Ramos (cell line): Measurements from ENCODE around the gene USP5.
"Not testable (repeated sequence)": the region's sequence is repeated elsewhere in the genome, so short reads cannot be mapped to it uniquely, and the experiment has no call there.

Experiments
- in situ Hi-C: fragments of 300-500 bp; cut with MboI; formaldehyde crosslinking; loops from one replicate; pipeline ENCODE4 v1.14.3; 2022; ENCODE audit warnings: low sequenced_read_pairs; ENCODE audit not compliant: unreplicated experiment

Gene USP5

GRCh38 chr12:6904280-6905276 lies 52.6 kb downstream of the USP5 start, which contains the start of gene LRRC23:
Gene LRRC23 (plus strand): TSS chr12:6904822. CDS start chr12:6905634, 812 bp downstream.
- in situ Hi-C loops, result no loop called here

GRCh38 chr12:6905414-6906040 lies 53.6 kb downstream of the USP5 start:
- in situ Hi-C loops, result no loop called here

DNA sequence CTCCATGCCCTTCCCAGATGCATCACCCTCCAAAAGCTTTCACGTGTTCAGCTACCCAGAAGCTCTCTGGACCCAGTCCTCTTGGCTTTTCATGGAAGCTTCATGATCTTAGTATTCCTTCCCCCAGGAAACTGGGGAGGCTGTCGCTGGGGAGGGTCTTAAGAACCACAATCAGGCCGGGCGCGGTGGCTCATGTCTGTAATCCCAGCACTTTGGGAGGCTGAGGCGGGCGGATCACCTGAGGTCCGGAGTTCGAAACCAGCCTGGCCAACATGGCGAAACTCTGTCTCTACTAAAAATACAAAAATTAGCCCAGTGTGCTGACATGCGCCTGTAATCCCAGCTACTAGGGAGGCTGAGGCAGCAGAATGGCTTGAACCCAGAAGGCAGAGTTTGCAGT lies 56.2 kb downstream of the USP5 start:
- in situ Hi-C loops, result not testable (repeated sequence)

DNA sequence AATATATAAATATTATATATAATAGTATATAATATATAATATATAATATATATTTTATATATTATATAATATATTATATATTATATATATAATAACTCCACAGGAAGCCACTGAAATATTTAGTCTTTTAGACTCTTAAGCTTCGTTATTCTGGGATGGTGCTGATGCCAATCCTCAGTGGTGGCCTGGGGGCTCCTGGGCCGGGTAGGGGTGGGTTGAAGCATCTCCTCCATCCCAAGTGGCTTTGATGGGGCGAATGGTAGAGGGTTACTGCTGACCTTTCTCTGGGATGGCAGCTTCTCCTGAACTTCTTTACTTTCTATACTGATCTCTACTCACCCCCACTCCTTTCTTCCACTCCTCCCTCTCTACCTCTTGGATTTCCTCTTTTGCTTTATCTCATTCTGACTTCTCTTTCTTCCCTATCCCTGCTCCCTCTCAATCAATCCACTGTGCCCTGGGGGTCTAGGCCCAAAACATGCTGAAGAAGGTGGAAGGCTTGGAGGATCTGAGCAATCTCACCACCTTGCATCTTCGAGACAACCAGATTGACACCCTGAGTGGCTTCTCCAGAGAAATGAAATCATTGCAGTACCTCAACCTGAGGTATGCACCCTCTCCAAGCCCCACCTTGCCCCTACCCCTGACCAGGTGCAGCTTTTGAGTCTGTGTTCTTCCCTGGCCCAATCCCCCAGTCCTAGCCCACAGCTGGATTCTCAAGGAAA lies 57.6 kb downstream of the USP5 start:
- in situ Hi-C loops, result no loop called here

DNA sequence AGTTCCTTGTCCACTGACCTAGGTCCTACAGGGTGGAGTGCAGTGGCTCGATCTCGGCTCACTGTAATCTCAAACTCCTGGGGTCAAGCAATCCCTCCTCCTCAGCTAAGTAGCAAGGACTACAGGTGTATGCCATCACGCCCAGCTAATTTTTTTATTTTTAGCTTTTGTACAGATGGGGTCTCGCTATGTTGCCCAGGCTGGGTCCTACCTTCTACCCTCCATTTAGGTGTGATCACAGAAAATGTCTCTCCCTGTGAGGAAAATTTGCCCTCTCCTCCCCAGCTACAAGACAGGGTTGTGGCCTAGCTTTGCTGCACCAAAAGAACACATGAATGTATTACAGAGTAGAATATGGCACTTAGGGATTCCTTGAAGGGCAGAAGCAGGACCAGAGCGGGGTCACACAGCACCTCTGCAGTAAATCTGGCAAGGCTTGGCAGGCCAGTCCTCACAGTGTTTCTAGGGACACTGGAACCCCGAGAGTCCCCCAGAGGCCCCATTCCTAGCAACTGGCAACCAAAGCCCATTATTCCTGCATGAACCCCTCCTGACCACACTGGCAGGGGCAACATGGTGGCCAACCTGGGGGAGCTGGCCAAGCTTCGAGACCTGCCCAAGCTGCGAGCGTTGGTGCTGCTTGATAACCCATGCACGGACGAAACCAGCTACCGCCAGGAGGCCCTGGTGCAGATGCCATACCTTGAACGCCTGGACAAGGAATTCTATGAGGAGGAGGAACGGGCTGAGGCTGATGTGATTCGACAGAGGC lies 60.4 kb downstream of the USP5 start:
- in situ Hi-C loops, result no loop called here

DNA sequence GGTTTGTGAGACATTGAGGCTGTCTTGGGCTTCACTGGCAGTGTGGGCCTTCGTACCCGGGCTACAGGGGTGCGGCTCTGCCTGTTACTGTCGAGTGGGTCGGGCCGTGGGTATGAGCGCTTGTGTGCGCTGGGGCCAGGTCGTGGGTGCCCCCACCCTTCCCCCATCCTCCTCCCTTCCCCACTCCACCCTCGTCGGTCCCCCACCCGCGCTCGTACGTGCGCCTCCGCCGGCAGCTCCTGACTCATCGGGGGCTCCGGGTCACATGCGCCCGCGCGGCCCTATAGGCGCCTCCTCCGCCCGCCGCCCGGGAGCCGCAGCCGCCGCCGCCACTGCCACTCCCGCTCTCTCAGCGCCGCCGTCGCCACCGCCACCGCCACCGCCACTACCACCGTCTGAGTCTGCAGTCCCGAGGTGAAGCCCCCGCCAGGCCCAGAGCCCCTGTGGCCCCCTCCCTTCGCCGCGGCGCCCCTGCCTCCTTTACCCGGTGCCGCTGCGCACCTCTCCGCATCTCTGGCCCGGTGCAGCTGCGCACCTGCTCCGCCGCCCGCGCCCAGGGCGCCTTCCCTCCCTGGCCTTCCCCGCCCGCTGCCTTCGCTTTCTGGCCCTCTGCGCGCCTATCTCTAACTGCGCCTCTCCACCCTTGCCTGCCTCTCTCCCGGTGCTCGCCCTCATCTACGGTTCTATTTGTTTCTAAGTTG lies 62.4 kb downstream of the USP5 start, which contains the start of gene ENO2:
Gene ENO2, plus strand, starts transcription at position 335 of the 701 bp plus-strand sequence. CDS start 1,253 bp downstream, outside the sequence.
- in situ Hi-C loops, result no loop called here

DNA sequence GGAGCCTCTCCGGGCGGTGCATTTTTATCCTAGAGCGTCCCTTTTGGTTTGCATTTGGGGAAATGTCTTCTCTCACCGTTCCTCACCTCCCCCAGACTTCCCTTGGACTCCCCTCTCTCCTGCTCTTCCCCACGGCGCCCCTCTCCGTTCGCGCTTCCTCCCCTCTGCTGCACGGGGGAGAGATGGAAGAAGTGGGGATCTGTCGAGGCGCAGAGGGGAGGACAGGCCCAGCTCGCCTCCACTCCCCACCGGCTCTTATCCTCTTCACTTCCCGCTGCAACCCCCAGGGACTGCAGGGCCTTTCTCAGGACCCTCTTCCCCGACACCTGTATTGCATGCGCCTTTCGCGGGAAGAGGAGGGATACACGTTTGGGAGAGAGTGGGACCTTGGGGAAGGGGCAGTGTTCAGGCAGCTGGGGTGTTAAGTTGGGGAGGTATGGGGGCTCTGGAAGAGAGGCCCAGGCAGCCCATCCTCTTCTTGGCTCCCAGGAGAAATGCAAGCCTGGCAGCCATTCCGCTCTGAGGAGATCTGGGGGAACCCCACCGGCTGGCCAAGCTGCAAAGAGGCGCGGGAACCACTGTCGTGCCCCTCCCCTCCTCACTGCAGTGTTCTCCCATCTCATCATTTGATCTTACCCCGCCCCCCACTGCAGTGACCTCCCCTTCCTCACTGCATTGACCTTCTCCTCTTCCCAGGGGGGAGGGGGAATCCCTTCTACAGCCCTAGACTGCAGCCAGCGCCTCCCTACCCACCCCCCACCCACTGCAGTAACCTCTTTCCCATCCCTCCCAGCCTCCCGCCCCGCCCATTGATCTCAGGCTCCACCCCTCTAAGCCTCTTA lies 63.2 kb downstream of the USP5 start:
- in situ Hi-C loops, result no loop called here

GRCh38 chr12:6915789-6916285 lies 63.9 kb downstream of the USP5 start:
- in situ Hi-C loops, result no loop called here
